Skin epidermis (tissue), 12 donors: ENCODE results near the gene DPF3.

ENCODE experiments used
- H3K27ac ChIP-seq, 21 experiments: fragments of 200-600 bp; sonication (generic) in 11 of 21; one replicate each; pipeline ENCODE4 v1.5.0; 2020; ENCODE audit warnings: mild to moderate bottlenecking in 3 of 21, inconsistent platforms in 2 of 21, moderate library complexity in 2 of 21
- H3K4me3 ChIP-seq, 7 experiments: fragments of 200-600 bp; sonication (generic) in 2 of 7; one replicate each; pipeline ENCODE4 v1.5.0; 2020; ENCODE audit warnings: inconsistent platforms in 2 of 7, mild to moderate bottlenecking in 2 of 7, moderate library complexity in 1 of 7

Gene DPF3

DNA sequence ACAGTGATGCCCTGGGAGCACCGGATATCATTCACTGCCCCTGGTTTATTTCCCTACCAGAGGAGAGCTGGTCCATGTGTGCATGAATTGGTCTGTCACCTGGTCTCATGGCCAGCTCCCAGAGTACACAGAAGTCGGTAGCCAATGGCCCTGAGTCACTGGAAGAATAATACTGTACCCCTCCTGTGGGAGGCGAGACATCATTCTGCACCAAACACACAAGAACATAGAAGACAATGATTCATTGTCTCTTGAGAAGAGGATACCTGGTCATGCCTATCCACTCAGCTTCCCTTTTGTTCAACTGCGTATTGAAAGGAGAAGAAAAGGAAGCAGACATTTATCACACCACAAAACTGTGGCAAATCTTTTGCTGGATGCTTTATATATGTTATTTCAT is 216.2 kb downstream of the DPF3 start:
- H3K27ac ChIP-seq: no peak overlapping the region

DNA sequence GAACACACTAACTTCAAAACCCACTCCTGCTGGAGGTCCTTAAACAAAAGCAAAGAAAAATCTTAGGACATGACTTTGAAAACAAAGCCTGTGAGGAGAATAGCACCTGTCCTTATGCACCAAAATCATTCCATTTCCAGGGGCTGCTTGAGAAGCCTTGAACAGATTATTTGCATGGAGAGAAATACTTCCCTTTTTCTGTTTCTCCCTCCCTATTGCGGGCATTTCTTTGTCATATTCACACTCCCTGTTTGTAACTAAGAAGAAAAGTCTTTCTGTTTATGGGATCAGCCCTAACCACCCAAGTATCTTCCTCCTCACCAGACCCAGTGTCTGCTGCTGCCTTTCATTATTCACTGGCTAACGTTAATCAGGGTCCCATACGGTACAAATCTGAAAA is 218.8 kb downstream of the DPF3 start:
- H3K27ac ChIP-seq: no peak overlapping the region
- no peak overlapping the region for H3K4me3 ChIP-seq

More for the DNA sequence above, 216.2 kb downstream of the DPF3 start:
- H3K4me3 ChIP-seq: no peak overlapping the region

DNA sequence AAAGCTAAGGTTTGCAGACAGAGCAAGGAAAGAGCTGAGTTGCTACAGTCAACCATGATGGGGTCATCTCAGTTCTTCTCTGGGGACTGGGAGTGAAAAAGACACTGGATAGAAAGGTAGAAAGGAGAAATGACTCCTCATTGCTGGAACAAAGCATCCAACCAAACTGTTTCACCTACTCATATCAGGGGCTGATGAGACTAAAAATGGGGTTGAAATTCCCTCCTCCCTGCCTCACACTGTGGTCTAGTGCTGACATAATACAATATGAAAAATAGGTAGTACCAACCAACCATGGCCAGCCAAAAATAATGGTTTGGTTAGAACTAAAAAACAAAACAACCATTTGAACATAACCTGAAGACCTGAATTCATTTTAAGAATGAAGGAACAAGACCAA is 220.7 kb downstream of the DPF3 start:
- Histone ChIP-seq H3K4me3 (no peak overlapping the region), H3K27ac (no peak overlapping the region)

DNA sequence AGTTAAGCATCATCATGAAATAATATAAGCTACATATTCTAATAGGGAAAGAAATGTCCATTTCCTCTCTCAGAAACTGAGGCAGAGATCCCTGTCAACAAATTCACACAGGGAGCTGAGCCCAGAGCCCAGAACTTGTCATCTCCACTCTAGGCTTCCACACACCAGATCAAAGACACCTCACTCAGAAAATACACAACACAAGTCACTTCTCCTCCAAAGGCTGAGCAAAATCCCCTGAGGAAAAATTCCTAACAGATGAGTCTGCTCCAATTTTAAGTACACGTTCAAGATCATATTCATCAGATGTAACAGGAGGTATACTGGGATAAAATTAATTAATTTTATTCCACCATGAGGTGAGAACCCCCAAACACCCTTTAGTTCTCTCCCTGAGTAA is 227.3 kb downstream of the DPF3 start:
- no peak overlapping the region for H3K4me3 ChIP-seq
- H3K27ac ChIP-seq: no peak overlapping the region

DNA sequence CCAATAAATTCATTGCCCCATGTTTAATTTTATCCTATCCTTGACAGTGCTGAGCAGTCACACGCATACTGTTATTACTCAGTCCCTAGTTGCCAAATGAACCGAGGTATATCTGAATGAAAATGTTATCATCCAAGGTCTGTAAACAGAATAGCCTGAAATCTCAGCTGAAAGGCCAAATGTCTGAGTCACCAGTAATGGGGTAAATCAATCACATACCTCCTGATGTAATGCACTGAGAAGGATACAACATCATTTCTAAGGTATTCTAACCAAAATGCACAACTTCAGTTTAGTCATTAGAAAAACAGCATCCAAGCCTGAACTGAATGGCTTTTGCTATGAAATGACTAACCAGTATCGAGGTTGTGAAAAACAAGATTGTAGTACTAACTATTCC is 228.6 kb downstream of the DPF3 start:
- Histone ChIP-seq H3K27ac (no peak overlapping the region), H3K4me3 (no peak overlapping the region)

DNA sequence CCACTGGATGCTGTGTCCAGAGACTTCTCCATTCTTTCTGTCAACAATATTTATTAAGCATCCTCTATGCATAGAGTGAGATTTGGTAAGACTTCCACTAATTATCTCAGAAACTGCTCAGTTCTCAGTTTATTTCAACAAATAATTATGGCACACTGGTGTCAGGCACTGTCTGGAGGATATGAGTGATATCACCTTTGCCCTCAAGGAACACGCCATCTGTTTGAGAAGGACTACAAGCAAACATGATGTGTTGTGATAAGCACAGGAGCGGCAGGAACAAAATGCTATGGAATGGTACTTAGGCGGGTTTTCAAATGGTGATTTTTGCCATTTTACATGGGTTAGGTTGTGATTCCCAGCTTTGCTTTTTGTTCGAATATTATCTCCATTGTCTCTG is 229.2 kb downstream of the DPF3 start:
- Histone ChIP-seq H3K27ac (no peak overlapping the region), H3K4me3 (no peak overlapping the region)

DNA sequence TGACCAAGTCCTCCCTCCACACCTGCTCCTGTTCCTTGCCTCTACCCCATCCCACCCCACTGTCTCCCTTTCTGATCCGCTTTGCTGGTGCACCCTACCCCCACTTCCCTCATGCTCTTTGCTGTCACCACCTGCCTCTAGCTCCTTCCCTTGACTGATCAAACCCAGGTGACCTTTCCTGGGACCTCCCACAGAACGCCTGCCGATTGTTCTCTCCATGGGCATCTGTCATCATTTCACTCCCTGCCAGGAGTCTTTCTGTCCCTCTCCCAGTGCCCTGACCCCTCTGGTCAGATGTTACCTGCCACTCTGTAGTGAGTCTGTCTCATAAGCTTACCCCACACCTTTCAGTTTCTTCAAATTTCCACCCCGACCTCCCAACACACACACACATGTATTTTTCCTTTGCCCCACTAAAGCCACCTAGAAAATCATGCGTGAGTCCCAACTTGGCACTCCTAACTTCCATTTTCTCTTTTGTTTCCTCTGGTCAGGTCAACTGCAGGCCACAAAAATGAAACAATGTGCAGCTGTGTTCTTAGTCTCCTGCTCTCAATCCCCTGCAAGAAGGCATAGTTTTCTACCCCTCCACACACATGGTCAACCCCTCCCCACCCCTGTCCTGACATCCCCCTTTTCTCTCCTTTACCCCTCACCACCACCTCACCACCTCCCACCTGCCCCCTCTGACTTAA is 229.8 kb downstream of the DPF3 start:
- no peak overlapping the region for H3K27ac ChIP-seq

DNA sequence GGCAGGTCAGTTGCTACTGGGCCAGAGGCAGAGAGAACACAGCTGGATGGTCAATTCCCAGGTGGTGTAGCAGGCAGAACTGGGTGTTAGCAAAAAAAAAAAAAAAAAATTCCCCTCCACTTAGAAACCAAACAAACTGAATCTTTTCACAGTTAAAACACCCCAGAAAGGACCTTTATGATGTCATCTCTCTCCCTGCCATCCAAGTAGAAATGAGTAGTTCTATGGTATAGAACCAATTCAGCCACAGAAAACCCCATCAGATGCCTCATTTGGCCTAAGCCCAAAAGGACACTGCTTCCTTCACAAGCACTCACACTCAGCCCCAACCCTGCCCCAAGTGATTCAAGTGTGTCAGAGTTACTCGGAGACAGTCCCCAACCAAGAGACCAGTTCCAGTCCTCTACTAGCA is 230.8 kb downstream of the DPF3 start:
- no peak overlapping the region for H3K4me3 ChIP-seq
- no peak overlapping the region for H3K27ac ChIP-seq

More for the DNA sequence above, 229.8 kb downstream of the DPF3 start:
- no peak overlapping the region for H3K4me3 ChIP-seq

DNA sequence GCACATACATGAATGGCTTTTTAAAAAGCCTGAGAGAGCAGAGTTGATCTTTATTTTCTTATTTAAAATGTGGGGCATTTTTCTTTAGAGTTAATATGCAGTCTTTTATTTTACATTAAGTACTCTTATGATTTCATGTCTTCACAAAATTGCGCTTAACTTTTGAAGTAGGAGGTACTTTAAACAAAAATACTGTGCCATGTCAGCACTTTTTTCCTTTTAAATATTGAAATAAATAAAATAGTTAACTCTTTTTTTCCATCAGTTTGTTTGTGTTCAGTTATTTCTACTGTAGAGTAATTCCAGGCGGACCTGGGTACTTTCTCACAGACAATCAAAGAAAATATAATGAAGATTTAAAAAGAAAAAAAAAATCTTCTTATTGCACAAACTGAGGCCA is 231.7 kb downstream of the DPF3 start:
- H3K27ac ChIP-seq: no peak overlapping the region
- H3K4me3 ChIP-seq: no peak overlapping the region

DNA sequence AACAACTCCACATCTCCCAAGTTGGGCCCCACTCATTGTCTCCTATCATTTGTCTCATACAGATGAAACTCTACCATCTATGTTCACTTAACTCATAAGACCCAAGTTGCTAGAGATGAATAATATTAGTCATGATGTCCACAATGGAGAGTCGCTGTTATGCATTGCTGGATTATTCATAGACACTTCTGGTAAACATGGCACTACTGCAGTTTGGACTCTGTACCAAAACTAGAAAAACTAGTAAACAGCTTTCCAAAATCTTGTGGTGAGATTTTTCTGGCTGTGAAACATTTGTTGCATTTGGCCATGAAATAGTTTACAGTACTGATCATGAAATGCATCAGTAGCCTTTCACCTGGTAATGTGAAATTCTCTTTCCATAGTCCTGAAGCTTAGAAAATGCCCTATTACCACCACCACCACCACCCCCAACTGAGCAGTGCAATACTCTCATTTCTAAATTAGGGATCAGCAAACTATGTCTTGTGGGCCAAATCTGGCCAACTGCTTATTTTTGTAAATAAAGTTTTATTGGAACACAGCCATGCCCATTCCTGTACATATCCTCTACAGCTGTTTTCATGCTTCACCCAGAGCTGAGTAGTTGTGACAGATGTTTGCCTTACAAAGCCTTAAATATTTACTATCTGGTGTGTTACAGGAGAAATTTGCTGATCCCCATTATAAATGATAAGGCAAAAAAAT is 236.5 kb downstream of the DPF3 start:
- Histone ChIP-seq H3K4me3 (no peak overlapping the region), H3K27ac (no peak overlapping the region)

DNA sequence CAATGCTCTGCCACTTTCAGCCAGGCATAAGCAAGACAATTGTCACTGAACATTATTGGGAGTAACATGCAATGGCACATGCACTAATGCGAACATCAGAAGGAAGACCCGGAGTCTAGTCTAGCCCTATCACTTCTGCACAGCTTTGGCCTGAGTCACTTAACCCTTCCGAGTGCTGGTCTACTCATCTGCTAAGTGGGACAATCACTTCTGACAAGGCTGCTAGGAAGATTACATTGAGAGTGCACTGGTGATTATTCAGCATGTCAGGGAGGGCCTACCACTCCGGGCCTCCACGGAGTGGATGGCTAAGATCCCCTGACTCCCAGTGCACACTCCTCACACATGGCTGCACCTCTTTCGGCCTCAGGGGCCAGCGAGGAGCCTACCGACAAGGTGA is 240.9 kb downstream of the DPF3 start:
- Histone ChIP-seq H3K4me3 (no peak overlapping the region), H3K27ac (no peak overlapping the region)

DNA sequence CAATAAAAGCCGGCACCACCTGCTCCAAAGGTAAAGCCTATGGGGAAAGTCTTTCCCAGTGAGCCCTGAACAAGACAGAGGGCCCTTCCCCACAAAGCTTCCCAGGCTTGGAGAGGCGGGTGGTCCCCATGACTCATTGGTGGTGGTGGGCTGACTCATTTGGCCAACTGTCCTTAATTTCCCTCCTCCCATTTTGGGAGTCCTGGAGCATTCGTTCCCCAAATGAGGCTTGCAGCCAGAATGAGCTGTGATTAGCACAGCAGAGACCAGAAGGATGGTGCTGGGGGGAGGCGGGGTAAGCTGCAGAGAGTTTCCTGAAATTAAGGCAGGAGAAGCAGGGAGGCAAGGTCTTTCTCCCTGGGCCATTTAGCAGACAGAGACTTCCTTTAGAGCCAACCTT is 241.7 kb downstream of the DPF3 start:
- Histone ChIP-seq H3K27ac (no peak overlapping the region), H3K4me3 (no peak overlapping the region)

DNA sequence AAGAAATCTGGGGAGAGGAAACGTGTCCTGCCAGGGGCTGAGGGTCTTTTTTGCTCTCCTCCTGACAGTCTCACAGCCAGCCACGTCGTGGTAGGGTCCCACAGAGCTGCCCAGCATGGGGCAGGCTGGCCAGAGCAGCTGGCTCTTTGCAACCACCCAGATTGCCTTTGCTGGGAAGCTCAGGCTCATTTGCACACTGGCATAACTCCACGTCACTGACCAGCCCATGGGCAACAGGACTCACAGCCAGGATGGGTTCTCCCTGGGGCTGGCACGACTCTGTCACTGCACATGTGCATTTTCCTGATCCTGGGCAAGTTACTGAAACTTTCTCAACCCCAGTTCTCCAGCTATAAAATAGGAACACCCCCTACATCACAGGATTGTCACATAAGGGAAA is 242.2 kb downstream of the DPF3 start:
- H3K4me3 ChIP-seq: no peak overlapping the region
- no peak overlapping the region for H3K27ac ChIP-seq

DNA sequence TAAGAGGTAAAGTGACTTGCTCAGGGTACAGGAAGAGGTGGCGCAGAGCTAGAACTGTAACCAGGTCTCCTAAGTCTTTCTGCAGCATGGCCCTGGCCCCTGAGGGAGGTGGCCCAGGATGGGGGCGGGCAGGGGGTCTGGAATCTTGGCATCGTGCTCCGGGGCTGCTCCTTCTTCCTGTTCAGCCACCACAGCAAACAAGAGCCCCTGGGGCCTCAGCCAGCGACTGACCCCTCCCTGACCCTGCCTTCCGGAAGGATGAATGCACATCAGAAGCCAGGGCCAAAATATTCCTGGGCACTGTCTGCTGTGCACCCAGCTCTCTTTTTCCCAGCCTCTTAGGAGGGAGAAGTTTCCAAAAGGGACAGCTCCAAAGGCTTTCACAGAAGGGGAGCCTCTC is 242.8 kb downstream of the DPF3 start:
- Histone ChIP-seq H3K27ac (no peak overlapping the region), H3K4me3 (no peak overlapping the region)

DNA sequence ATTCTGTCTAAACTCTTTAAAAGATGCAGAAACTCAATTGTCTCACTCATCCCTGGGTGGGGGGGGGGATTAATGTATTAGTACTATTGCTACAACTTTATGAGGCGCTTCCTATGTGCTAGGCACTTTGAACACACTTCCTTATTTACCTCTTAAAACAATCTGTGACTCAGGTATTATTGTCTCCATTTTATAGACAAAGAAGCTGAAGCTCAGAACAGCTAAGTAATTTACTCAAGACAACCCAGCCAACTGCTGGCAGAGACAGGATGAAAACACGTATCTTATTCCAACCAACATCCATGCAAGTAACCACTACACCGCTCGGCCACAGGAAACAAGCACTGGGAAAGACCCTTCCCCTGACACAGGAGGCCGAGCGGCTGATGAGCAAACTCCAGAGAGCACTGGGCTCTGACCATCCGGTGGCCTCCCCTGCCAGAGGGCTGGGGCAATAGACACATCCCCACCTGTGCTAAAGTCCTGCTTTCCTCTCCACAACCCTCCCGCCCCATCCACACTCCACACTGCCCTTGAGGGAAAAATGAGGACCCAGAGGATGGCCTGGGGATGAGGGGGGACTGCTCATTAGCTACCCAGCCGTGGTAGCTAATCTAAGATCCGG is 244.2 kb downstream of the DPF3 start:
- H3K27ac ChIP-seq: no peak overlapping the region
- no peak overlapping the region for H3K4me3 ChIP-seq

DNA sequence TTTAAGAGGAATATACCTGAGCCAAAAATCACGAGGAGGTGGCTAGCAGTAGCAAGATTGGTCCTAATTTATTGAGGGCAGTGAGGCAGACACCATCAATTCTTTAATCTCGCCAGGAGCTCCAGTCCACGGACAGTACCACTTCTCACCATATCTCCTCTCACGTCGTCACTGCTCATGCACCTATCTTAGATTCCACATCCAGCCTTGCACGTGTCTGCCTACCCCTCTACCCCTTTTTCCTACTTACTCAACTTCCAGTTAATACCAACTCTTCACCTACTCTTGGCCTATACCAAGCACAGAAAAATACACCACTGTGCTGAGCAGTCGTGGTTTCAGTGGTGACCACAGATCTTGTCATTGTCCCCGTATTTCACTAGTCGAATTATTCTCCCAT is 246.1 kb downstream of the DPF3 start:
- H3K4me3 ChIP-seq: no peak overlapping the region
- no peak overlapping the region for H3K27ac ChIP-seq

DNA sequence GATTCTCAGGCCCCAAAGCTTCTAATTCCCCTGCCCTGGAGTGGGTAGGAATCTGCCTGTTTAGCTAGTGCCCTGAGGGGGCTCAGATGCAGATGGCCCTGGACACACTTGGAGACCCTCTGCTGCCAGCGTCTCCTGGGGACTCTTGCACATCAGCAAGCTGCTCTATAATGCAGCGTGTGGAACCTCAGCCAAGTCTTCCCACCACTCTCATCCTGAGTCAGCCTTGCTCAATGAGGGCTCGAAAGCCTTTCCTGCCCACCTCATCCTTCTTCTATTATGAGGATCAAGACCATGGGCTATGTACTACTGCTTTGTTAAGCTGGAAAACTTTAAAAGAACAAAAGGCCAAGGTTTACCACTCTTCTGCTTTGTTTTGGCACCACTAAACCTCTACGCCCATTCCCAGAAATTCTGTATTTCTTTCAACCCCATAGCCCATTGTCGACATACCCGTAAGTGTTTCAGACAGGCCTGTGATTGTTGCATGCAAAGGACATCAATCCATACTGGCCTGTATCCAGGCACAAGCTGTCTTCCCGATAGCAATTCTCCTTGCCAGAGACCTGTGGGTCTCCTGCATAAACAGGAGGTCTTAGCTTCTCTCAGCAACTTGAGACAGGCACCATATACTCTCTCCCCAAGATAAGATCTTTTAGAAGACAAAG is 246.9 kb downstream of the DPF3 start:
- Histone ChIP-seq H3K4me3 (no peak overlapping the region), H3K27ac (no peak overlapping the region)

DNA sequence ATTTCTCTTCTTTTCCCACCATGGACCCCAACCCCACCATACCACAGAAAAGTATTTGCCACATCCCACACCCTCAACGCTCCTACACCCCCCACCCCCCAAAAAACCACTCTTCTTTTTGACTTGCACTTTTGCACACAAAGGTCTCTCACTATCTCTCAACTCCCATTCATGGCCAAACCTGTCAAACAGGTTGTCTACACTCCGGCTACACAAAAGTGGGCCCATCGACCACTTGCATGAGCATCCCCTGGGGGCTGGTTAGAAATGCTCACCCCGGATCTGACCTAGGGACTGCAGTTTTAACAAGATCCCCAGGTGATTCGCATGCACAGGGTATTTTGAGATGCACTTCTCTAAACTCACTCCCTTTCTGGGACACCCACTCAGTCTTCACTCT is 248.2 kb downstream of the DPF3 start:
- H3K27ac ChIP-seq: no peak overlapping the region
- no peak overlapping the region for H3K4me3 ChIP-seq

DNA sequence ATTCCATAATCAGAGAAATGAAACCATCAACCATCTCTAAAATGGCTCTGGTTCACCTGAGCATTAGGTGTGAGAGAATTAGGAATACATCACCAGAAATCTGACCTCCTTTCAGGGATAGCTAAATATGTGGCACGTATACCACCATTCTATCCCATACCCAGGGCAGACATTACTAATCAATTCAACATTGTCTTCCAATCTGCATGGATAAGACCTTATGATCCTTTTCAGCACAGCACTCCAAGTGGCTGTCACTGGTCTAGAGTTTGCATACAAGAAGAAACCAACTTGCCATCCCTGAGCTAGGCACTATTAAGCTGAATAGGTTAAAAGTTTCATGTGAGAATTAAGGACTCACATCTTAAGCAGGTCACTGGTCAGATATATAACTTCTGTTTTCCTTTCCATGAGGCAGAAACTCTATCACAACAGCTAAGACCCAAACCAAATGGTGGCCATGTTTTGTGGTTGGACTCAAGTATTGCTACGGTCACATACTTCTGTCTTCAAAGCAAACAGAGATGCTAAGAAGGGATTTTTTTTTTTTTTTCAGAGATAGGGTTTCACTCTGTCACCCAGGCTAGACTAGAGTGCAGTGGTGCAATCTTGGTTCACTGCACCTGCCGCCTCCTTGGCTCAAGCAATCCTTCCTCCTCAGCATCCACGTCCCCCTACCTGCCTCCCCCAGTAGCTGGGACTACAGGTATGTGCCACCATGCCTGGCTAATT is 249.0 kb downstream of the DPF3 start:
- Histone ChIP-seq H3K4me3 (no peak overlapping the region), H3K27ac (no peak overlapping the region)

DNA sequence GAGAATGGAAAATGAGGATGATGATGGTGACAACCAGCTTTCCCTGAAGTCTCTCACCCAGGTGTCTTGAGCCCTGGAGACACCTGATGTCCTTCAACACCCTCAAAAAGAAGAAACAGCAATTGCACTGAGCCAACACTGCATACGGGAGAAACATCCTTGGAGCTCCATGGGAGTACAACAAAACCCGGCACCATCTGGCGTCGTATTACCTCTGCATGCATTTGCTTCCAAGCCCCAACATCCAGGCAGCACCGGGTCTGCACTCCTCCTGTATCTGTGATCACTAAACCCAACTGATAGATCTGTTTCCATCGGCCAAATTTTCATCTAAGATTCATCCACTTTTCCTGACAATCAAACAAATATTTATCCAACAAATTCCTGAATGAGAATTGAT is 249.9 kb downstream of the DPF3 start:
- H3K27ac ChIP-seq: peak overlapping the region in 2 of 21 experiments; percentile 36 to 55

More for the DNA sequence above, 249.9 kb downstream of the DPF3 start:
- H3K4me3 ChIP-seq: no peak overlapping the region
